ENCODE measurements around the gene ADAM17. TPM values are rescaled to one million over a fixed set of nuclear protein-coding genes. Genes with fewer than 3 reads are reported as not detected.

Gene ADAM17
- polyA plus RNA-seq, 1 experiment, result 11.1 TPM

GRCh38 chr2:9527995-9528787, 27.4 kb downstream of the ADAM17 start:
- POLR2A ChIA-PET, result no interaction called here
- Histone ChIP-seq H3K36me3 (ENCODE audit: control insufficient read depth, insufficient read depth, low read length) (peaks cover 1% of the 10 kb centered on the region; the same call in 1 of the 2 replicates), H3K4me3 (ENCODE audit: low read depth, low read length) (no peak overlapping the region), H3K27me3 (ENCODE audit: control insufficient read depth, insufficient read depth, low read length) (no peaks in the 10 kb centered on the region)
- DNase-seq (ENCODE audit: low read depth), result no peak
- CTCF ChIA-PET, result no interaction called here
- TF ChIP-seq CTCF (IDR thresholded peaks at IDR 0.05; ENCODE audit: insufficient read depth, low read depth, low read length), result no peak

- no peak for TF ChIP-seq CTCF (IDR thresholded peaks at IDR 0.05; ENCODE audit: insufficient read depth, low read depth, low read length)
- peaks cover 3% of the 10 kb centered on the region for H3K36me3 ChIP-seq (ENCODE audit: control insufficient read depth, insufficient read depth, low read length)
- ChIA-PET CTCF (interaction anchor here (0.6 kb wide), 1 partner anchor 132 kb away, joined by 3 read pairs; no protein-coding TSS in a partner anchor), POLR2A (no interaction called here)
- DNase-seq (ENCODE audit: low read depth), result no peak
- H3K27me3 ChIP-seq (ENCODE audit: control insufficient read depth, insufficient read depth, low read length), result no peaks in the 10 kb centered on the region
- no peak overlapping the region for H3K4me3 ChIP-seq (ENCODE audit: low read depth, low read length)
Observed at GRCh38 chr2:9525266-9525665, 30.4 kb downstream of the ADAM17 start.

GRCh38 chr2:9524291-9524690, 31.3 kb downstream of the ADAM17 start:
- ChIA-PET CTCF (no interaction called here), POLR2A (interaction anchor here (0.6 kb wide), 1 partner anchor 250 kb away, joined by 15 read pairs; no protein-coding TSS in a partner anchor)
- DNase-seq (ENCODE audit: low read depth), result no peak
- Histone ChIP-seq H3K27me3 (ENCODE audit: control insufficient read depth, insufficient read depth, low read length) (no peaks in the 10 kb centered on the region), H3K4me3 (ENCODE audit: low read depth, low read length) (no peak overlapping the region), H3K36me3 (ENCODE audit: control insufficient read depth, insufficient read depth, low read length) (peaks cover 6% of the 10 kb centered on the region)
- no peak for TF ChIP-seq CTCF (IDR thresholded peaks at IDR 0.05; ENCODE audit: insufficient read depth, low read depth, low read length)

- POLR2A ChIA-PET, result no interaction called here
- H3K27me3 ChIP-seq (ENCODE audit: control insufficient read depth, insufficient read depth, low read length), result no peaks in the 10 kb centered on the region
- H3K36me3 ChIP-seq (ENCODE audit: control insufficient read depth, insufficient read depth, low read length), result peaks cover 8% of the 10 kb centered on the region; the same call in 1 of the 2 replicates
- DNase-seq (ENCODE audit: low read depth), result no peak
- TF ChIP-seq CTCF (IDR thresholded peaks at IDR 0.05; ENCODE audit: insufficient read depth, low read depth, low read length), result no peak
- no peak overlapping the region for H3K4me3 ChIP-seq (ENCODE audit: low read depth, low read length)
- CTCF ChIA-PET, result no interaction called here
Observed at GRCh38 chr2:9519250-9519649, 36.4 kb downstream of the ADAM17 start.

DNA sequence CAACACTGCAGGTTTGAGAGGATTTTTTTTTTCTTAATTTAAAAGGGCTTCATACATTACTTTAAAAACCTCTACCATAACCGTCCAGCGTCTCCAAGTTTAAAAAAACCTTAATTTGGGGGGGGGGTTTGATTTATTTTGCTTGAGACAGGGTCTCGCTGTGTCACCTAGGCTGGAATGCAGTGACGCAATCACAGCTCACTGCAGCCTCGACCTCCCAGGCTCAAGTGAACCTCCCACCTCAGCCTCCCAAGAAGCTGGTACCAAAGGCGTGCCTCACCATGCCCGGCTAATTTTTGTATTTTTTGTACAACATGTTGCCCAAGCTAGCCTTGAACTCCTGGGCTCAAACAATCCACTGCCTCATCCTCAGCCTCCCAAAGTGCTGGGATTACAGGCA, 36.9 kb downstream of the ADAM17 start:
- ChIA-PET CTCF (interaction anchor here (0.9 to 1.3 kb wide), 2 partner anchors 12 to 36 kb away, joined by 4 to 5 read pairs; no protein-coding TSS in a partner anchor), POLR2A (no interaction called here)
- no peak for TF ChIP-seq CTCF (IDR thresholded peaks at IDR 0.05; ENCODE audit: insufficient read depth, low read depth, low read length)
- H3K27me3 ChIP-seq (ENCODE audit: control insufficient read depth, insufficient read depth, low read length), result no peaks in the 10 kb centered on the region
- H3K36me3 ChIP-seq (ENCODE audit: control insufficient read depth, insufficient read depth, low read length), result peaks cover 8% of the 10 kb centered on the region; the same call in 1 of the 2 replicates
- no peak for DNase-seq (ENCODE audit: low read depth)
- no peak overlapping the region for H3K4me3 ChIP-seq (ENCODE audit: low read depth, low read length)

Measured in BJ (cell line).